Esophagus muscularis mucosa (tissue), 4 donors: Measurements from ENCODE around the gene LDLRAD2. TPM values are rescaled to one million over a fixed set of nuclear protein-coding genes. Genes with fewer than 3 reads are reported as not detected.

ENCODE experiments used
- DNase-seq: peaks from one replicate; pipeline ENCODE4 v3.0.0-alpha.2; 2017; ENCODE audit errors: extremely low spot score
- H3K27ac ChIP-seq, 4 donors: fragments of 200-600 bp; sonication (generic); replicated peaks in 1 of 4; 1 replicate in 3 of 4; 2 replicates in 1 of 4; pipeline ENCODE4 v1.5.1; 2016 to 2019; ENCODE audit warnings: mild to moderate bottlenecking in 1 of 4
- H3K27me3 ChIP-seq, 4 donors: fragments of 200-600 bp; sonication (generic); one replicate each; pipeline versions ENCODE4 v1.5.1 to v1.6.0; 2016 to 2019
- H3K36me3 ChIP-seq, 4 donors: fragments of 200-600 bp; sonication (generic); one replicate each; pipeline ENCODE4 v1.5.1; 2016 to 2019
- H3K4me1 ChIP-seq, 4 donors: fragments of 200-600 bp; sonication (generic); one replicate each; pipeline ENCODE4 v1.5.1; 2016 to 2019
- H3K4me3 ChIP-seq, 4 donors: fragments of 200-600 bp; sonication (generic); 1 replicate in 2 of 4; 2 replicates in 2 of 4; pipeline ENCODE4 v1.5.1; 2016 to 2019; ENCODE audit warnings: mild to moderate bottlenecking in 4 of 4, moderate library complexity in 1 of 4
- H3K9me3 ChIP-seq, 4 donors: fragments of 200-600 bp; sonication (generic); 1 replicate in 3 of 4; 2 replicates in 1 of 4; pipeline ENCODE4 v1.5.1; 2016 to 2019
- CTCF ChIP-seq, 3 experiments: fragments of 200-600 bp in 2 of 3; fragments of 450-650 bp in 1 of 3; sonication (generic) in 2 of 3; IDR thresholded peaks; one replicate each; pipeline ENCODE4 v1.5.1; 2017 to 2019; ENCODE audit warnings: antibody characterized with exemption in 3 of 3, mild to moderate bottlenecking in 2 of 3, moderate library complexity in 1 of 3
- EP300 ChIP-seq: sonication (generic); formaldehyde crosslinking; IDR thresholded peaks from one replicate; pipeline ENCODE4 v1.6.1; 2017; ENCODE audit warnings: antibody characterized with exemption
- POLR2A ChIP-seq: fragments of 450-650 bp; IDR thresholded peaks from one replicate; pipeline ENCODE4 v1.6.1; 2017; ENCODE audit warnings: antibody characterized with exemption, moderate library complexity, mild to moderate bottlenecking, low read depth
- POLR2AphosphoS5 ChIP-seq, 2 donors: sonication (generic); formaldehyde crosslinking; IDR thresholded peaks; one replicate each; pipeline ENCODE4 v1.6.1; 2017; ENCODE audit warnings: antibody characterized with exemption in 2 of 2
- WGBS: methylation state at CpG from one replicate; pipeline ENCODE4 v1.1.5; 2018; 5-methylcytosine and 5-hydroxymethylcytosine counted together
- intact Hi-C: fragments of 100-400 bp; cut with DNase I; formaldehyde crosslinking; loops from one replicate; pipeline ENCODE4 v1.15.1; 2023
- total RNA-seq, 4 donors: library from RNA; depleted of rRNA; stranded (reverse); fragments of >200 nt; gene quantifications; one replicate each; pipeline versions ENCODE4 v1.1.0 to v1.2.1, GENCODE V29; 2016

The LDLRAD2 gene
- total RNA-seq, 4 donors from 2014 or later, result not detected

GRCh38 chr1:21837476-21837875 is 25.4 kb downstream of the LDLRAD2 start:
- DNase-seq, result no peak
- no peak overlapping the region for H3K4me3 ChIP-seq
- peaks cover 98 to 100% (median 100%) of the 10 kb centered on the region in 4 donors for H3K36me3 ChIP-seq
- peaks cover 0 to 9% (median 0%) of the 10 kb centered on the region in 4 donors for H3K9me3 ChIP-seq
- 88% methylated on average over 8 of the region's 10 CpGs for WGBS
- TF ChIP-seq EP300 (no peak), POLR2AphosphoS5 (IDR thresholded peaks at IDR 0.05) (no peak), CTCF (IDR thresholded peaks at IDR 0.05) (no peak), POLR2A (no peak)
- intact Hi-C loops, result no loop called here
- H3K27ac ChIP-seq, result no peak overlapping the region
- peaks cover 0 to 2% (median 0%) of the 10 kb centered on the region in 4 donors for H3K4me1 ChIP-seq
- no peaks in the 10 kb centered on the region for H3K27me3 ChIP-seq

- TF ChIP-seq CTCF (IDR thresholded peaks at IDR 0.05), result no peak
- TF ChIP-seq POLR2AphosphoS5 (IDR thresholded peaks at IDR 0.05), result peak in 1 of 2 donors; percentile 23
- DNase-seq, result no peak
- intact Hi-C loops, result no loop called here
- Histone ChIP-seq H3K27me3 (no peaks in the 10 kb centered on the region), H3K4me1 (peaks cover 0 to 2% (median 0%) of the 10 kb centered on the region in 4 donors), H3K27ac (no peak overlapping the region), H3K36me3 (peaks cover 98 to 100% (median 100%) of the 10 kb centered on the region in 4 donors), H3K4me3 (no peak overlapping the region), H3K9me3 (peaks cover 0 to 9% (median 0%) of the 10 kb centered on the region in 4 donors)
- WGBS, result 40% methylated on average over 1 of the region's 23 CpGs
These were observed 26.5 kb downstream of the LDLRAD2 start for GRCh38 chr1:21838359-21839157.

- Histone ChIP-seq H3K4me1 (peaks cover 0 to 2% (median 0%) of the 10 kb centered on the region in 4 donors), H3K27ac (no peak overlapping the region), H3K27me3 (no peaks in the 10 kb centered on the region), H3K36me3 (peaks cover 98 to 100% (median 100%) of the 10 kb centered on the region in 4 donors), H3K9me3 (peaks cover 0 to 3% (median 0%) of the 10 kb centered on the region in 4 donors), H3K4me3 (no peak overlapping the region)
- DNase-seq, result no peak
- 89% methylated on average over 16 of the region's 19 CpGs for WGBS
- TF ChIP-seq POLR2A (no peak), CTCF (IDR thresholded peaks at IDR 0.05) (no peak), EP300 (no peak), POLR2AphosphoS5 (IDR thresholded peaks at IDR 0.05) (no peak)
- intact Hi-C loops, result no loop called here
These were observed 27.4 kb downstream of the LDLRAD2 start for GRCh38 chr1:21839337-21840037.

GRCh38 chr1:21840981-21841380 is 28.9 kb downstream of the LDLRAD2 start:
- H3K27ac ChIP-seq, result no peak overlapping the region
- 90% methylated on average over 13 of the region's 13 CpGs for WGBS
- no peaks in the 10 kb centered on the region for H3K9me3 ChIP-seq
- no peaks in the 10 kb centered on the region for H3K27me3 ChIP-seq
- TF ChIP-seq POLR2AphosphoS5 (IDR thresholded peaks at IDR 0.05) (no peak), EP300 (no peak), CTCF (IDR thresholded peaks at IDR 0.05) (no peak), POLR2A (no peak)
- DNase-seq, result no peak
- H3K36me3 ChIP-seq, result peaks cover 96 to 100% (median 100%) of the 10 kb centered on the region in 4 donors
- peaks cover 0 to 2% (median 0%) of the 10 kb centered on the region in 4 donors for H3K4me1 ChIP-seq
- intact Hi-C loops, result no loop called here
- H3K4me3 ChIP-seq, result no peak overlapping the region
